Measurements from ENCODE around the gene NCR3LG1.

- no peak for TF ChIP-seq POLR2AphosphoS5 (IDR thresholded peaks at IDR 0.05; ENCODE audit: borderline replicate concordance, low read depth, low read length)
- TF ChIP-seq EZH2 (IDR thresholded peaks at IDR 0.05) = no peak
These were observed 45.9 kb downstream of the NCR3LG1 start for GRCh38 chr11:17397311-17398002.

All from SK-N-MC (cell line).